Activated T-helper 1 cell treated with anti-CD3 and anti-CD28 coated beads, Interleukin-2, amount 50 U/mL, for 16 hours (primary cell): ENCODE measurements around the gene NPHP4.
"Not testable (repeated sequence)": the region's sequence is repeated elsewhere in the genome, so short reads cannot be mapped to it uniquely, and the experiment has no call there.

ENCODE experiments used
- DNase-seq, 2 donors: peaks; one replicate each; pipeline ENCODE4 v3.0.0-alpha.2; 2020; ENCODE audit warnings: low read depth in 1 of 2, low spot score in 1 of 2

Gene NPHP4

GRCh38 chr1:5936621-5937372, 55.4 kb downstream of the NPHP4 start:
- no peak for DNase-seq

- no peak for DNase-seq
These were observed 56.1 kb downstream of the NPHP4 start for GRCh38 chr1:5936126-5936525.

GRCh38 chr1:5935026-5935425, 57.2 kb downstream of the NPHP4 start:
- no peak for DNase-seq

GRCh38 chr1:5934058-5934884, 58.0 kb downstream of the NPHP4 start:
- DNase-seq = no peak

- no peak for DNase-seq
These were observed 58.6 kb downstream of the NPHP4 start for GRCh38 chr1:5933676-5934057.

- no peak for DNase-seq
These were observed 59.2 kb downstream of the NPHP4 start for GRCh38 chr1:5933050-5933449.

GRCh38 chr1:5928714-5929400, 63.4 kb downstream of the NPHP4 start:
- no peak for DNase-seq

- no peak for DNase-seq
These were observed 64.5 kb downstream of the NPHP4 start for GRCh38 chr1:5927506-5928370.

GRCh38 chr1:5926686-5927435, 65.4 kb downstream of the NPHP4 start:
- DNase-seq = no peak

- not testable (repeated sequence) for DNase-seq
These were observed 69.4 kb downstream of the NPHP4 start for GRCh38 chr1:5922700-5923330.

GRCh38 chr1:5921671-5922070, 70.6 kb downstream of the NPHP4 start:
- no peak for DNase-seq

- no peak for DNase-seq
These were observed 71.1 kb downstream of the NPHP4 start for GRCh38 chr1:5921129-5921528.

- no peak for DNase-seq
These were observed 72.0 kb downstream of the NPHP4 start for GRCh38 chr1:5920201-5920600.

- no peak for DNase-seq
These were observed 74.0 kb downstream of the NPHP4 start for GRCh38 chr1:5918275-5918649.

- DNase-seq = no peak
These were observed 74.5 kb downstream of the NPHP4 start for GRCh38 chr1:5917591-5918274.

- DNase-seq = no peak
These were observed 75.0 kb downstream of the NPHP4 start for GRCh38 chr1:5917281-5917590.

GRCh38 chr1:5916572-5917280, 75.5 kb downstream of the NPHP4 start:
- DNase-seq = no peak

- no peak for DNase-seq
These were observed 76.3 kb downstream of the NPHP4 start for GRCh38 chr1:5915587-5916571.
